CD4-positive, alpha-beta memory T cell (primary cell): ENCODE data around the gene KIAA0586. TPM values are rescaled to one million over a fixed set of nuclear protein-coding genes. Genes with fewer than 3 reads are reported as not detected.

ENCODE experiments used
- CTCF ChIA-PET: fragments of 350-600 bp; sonication (Branson Sonifier 250); formaldehyde crosslinking; loops from one replicate; lab custom pipeline; 2021; ENCODE audit warnings: inconsistent platforms; ENCODE audit not compliant: partially characterized antibody; lab: Charles Lee
- POLR2A ChIA-PET: fragments of 350-600 bp; sonication (Branson Sonifier 250); formaldehyde crosslinking; loops from one replicate; lab custom pipeline; 2021; ENCODE audit not compliant: partially characterized antibody; lab: Charles Lee
- DNase-seq, 5 donors: peaks; one replicate each; pipeline versions ENCODE4 v3.0.0 to v3.0.0-alpha.2; 2020 to 2022; ENCODE audit warnings: mixed read lengths in 1 of 5
- H3K27ac ChIP-seq: one replicate; pipeline ENCODE4 v1.7.0; 2013; ENCODE audit warnings: low read depth, low read length
- H3K27me3 ChIP-seq: 2 replicates; pipeline ENCODE4 v1.7.0; 2013; ENCODE audit warnings: mild to moderate bottlenecking, low read length, moderate library complexity; ENCODE audit not compliant: insufficient read depth
- H3K36me3 ChIP-seq: 2 replicates; pipeline ENCODE4 v1.7.0; 2013; ENCODE audit warnings: mild to moderate bottlenecking, low read length, moderate library complexity; ENCODE audit not compliant: insufficient read depth
- H3K4me1 ChIP-seq: 2 replicates; pipeline ENCODE4 v1.7.0; 2013; ENCODE audit warnings: mild to moderate bottlenecking, low read length, moderate library complexity; ENCODE audit not compliant: insufficient read depth
- H3K4me3 ChIP-seq, 2 donors: one replicate each; pipeline ENCODE4 v1.7.0; 2013; ENCODE audit warnings: low read length in 2 of 2, mild to moderate bottlenecking in 1 of 2
- H3K9me3 ChIP-seq, 2 donors: one replicate each; pipeline ENCODE4 v1.7.0; 2013; ENCODE audit warnings: low read length in 2 of 2, control low read depth in 1 of 2; ENCODE audit not compliant: control insufficient read depth in 1 of 2
- H3K27ac Mint-ChIP-seq, 7 donors: one replicate each; pipeline ENCODE4 v1.8.0; 2020 to 2021; ENCODE audit warnings: mixed read lengths in 7 of 7, mild to moderate bottlenecking in 6 of 7, inconsistent platforms in 3 of 7, moderate library complexity in 3 of 7
- H3K27me3 Mint-ChIP-seq, 2 donors: one replicate each; pipeline ENCODE4 v1.8.0; 2020 to 2021; ENCODE audit warnings: mixed read lengths in 2 of 2
- H3K36me3 Mint-ChIP-seq, 2 donors: one replicate each; pipeline ENCODE4 v1.8.0; 2020 to 2021; ENCODE audit warnings: mixed read lengths in 2 of 2, inconsistent platforms in 1 of 2, mild to moderate bottlenecking in 1 of 2
- H3K4me1 Mint-ChIP-seq, 4 donors: one replicate each; pipeline ENCODE4 v1.8.0; 2020 to 2021; ENCODE audit warnings: mixed read lengths in 4 of 4, mild to moderate bottlenecking in 1 of 4
- H3K4me3 Mint-ChIP-seq, 8 donors: one replicate each; pipeline ENCODE4 v1.8.0; 2020 to 2021; ENCODE audit warnings: mixed read lengths in 8 of 8, mild to moderate bottlenecking in 7 of 8, moderate library complexity in 6 of 8, inconsistent platforms in 3 of 8
- H3K9me3 Mint-ChIP-seq, 8 donors: one replicate each; pipeline ENCODE4 v1.8.0; 2020 to 2021; ENCODE audit warnings: mixed read lengths in 8 of 8, mild to moderate bottlenecking in 5 of 8, inconsistent platforms in 3 of 8, moderate library complexity in 1 of 8
- intact Hi-C: fragments of 100-400 bp; cut with micrococcal nuclease; formaldehyde crosslinking; loops from one replicate; pipeline ENCODE4 v1.15.1; 2023
- polyA plus RNA-seq, 2 donors: library from polyadenylated mRNA; unstranded; fragments of 300-500 nt; fragmentation: Illumina TruSeq; gene quantifications; one replicate each; pipeline ENCODE4 v1.2.3, GENCODE V29; 2021
- total RNA-seq, 2 experiments: library from RNA; stranded (reverse); gene quantifications; one replicate each; pipeline ENCODE4 v1.2.3, GENCODE V29; 2021

The KIAA0586 gene
- total and polyA plus RNA-seq, 4 experiments from 2014 or later = 13.7 to 48.2 (median 34.0) TPM

GRCh38 chr14:58598804-58599525 is 171.4 kb downstream of the KIAA0586 start:
- CTCF ChIA-PET = no interaction called here
- no peak overlapping the region for H3K4me3 ChIP-seq

DNA sequence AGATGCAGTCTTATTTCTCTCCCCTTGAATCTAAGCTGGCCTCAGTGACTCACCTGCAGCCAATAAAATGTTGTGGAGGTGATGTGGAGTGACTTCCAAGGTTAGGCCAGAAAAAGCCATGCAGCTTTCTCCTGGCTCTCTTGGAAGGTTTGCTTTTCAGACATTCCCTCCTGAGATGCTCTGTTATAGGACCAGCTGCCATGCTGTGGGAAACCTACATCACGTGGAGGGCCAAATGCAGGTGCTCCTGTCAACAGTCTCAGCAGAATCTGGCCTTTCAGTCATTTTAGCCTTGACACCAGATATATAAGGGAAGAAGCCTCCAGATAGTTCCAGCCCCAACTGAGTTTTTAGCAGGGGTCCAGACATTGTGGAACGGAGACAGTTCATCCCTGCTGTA is 172.2 kb downstream of the KIAA0586 start:
- H3K9me3 ChIP-seq = no peaks in the 10 kb centered on the region
- DNase-seq = no peak
- Mint-ChIP-seq H3K4me3 (peak overlapping the region in 3 of 8 donors; percentile 1 to 48 (median 13)), H3K27me3 (no peaks in the 10 kb centered on the region), H3K36me3 (no peaks in the 10 kb centered on the region), H3K4me1 (peaks cover 16 to 38% (median 23%) of the 10 kb centered on the region in 4 donors), H3K27ac (no peak overlapping the region), H3K9me3 (no peaks in the 10 kb centered on the region)
- H3K27ac ChIP-seq = no peak overlapping the region
- no peaks in the 10 kb centered on the region for H3K36me3 ChIP-seq
- no peak overlapping the region for H3K4me3 ChIP-seq
- POLR2A ChIA-PET = interaction anchor here (1.4 kb wide), 1 partner anchor 39 kb away, joined by 3 read pairs; no protein-coding TSS in a partner anchor
- CTCF ChIA-PET = no interaction called here
- peaks cover 20% of the 10 kb centered on the region for H3K4me1 ChIP-seq
- H3K27me3 ChIP-seq = no peaks in the 10 kb centered on the region
- intact Hi-C loops = no loop called here

More at GRCh38 chr14:58598804-58599525, 171.4 kb downstream of the KIAA0586 start:
- peaks cover 20% of the 10 kb centered on the region for H3K4me1 ChIP-seq
- no peak overlapping the region for H3K27ac Mint-ChIP-seq
- no peaks in the 10 kb centered on the region for H3K9me3 ChIP-seq
- peak overlapping the region in 7 of 8 donors; percentile 0 to 72 (median 51) for H3K4me3 Mint-ChIP-seq
- no peaks in the 10 kb centered on the region for H3K27me3 ChIP-seq
- H3K27ac ChIP-seq = no peak overlapping the region
- no peaks in the 10 kb centered on the region for H3K27me3 Mint-ChIP-seq
- no peaks in the 10 kb centered on the region for H3K9me3 Mint-ChIP-seq
- no peaks in the 10 kb centered on the region for H3K36me3 ChIP-seq
- POLR2A ChIA-PET = interaction anchor here (0.8 to 1.4 kb wide), 2 partner anchors 39 to 400 kb away, joined by 3 read pairs; no protein-coding TSS in a partner anchor
- H3K4me1 Mint-ChIP-seq = peaks cover 16 to 38% (median 23%) of the 10 kb centered on the region in 4 donors
- H3K36me3 Mint-ChIP-seq = no peaks in the 10 kb centered on the region
- intact Hi-C loops = no loop called here
- DNase-seq = no peak

Other genes with a start within 250 kb of the KIAA0586 start
- 10 to 100 TPM; 53.7 to 54.9 TPM for gene ACTR10, start 227.6 kb upstream of the KIAA0586 start, total RNA-seq
- gene ACTR10, start 227.6 kb upstream of the KIAA0586 start, polyA plus RNA-seq = 10 to 100 TPM; 85.5 to 87.8 TPM
- gene PSMA3, start 182.9 kb upstream of the KIAA0586 start, total RNA-seq = 100 to 1,000 TPM; 133 to 138 TPM
- 100 to 1,000 TPM; 167 to 180 TPM for gene PSMA3, start 182.9 kb upstream of the KIAA0586 start, polyA plus RNA-seq
- 10 to 100 TPM; 80.0 to 84.1 TPM for gene ARID4A, start 129.2 kb upstream of the KIAA0586 start, total RNA-seq
- gene ARID4A, start 129.2 kb upstream of the KIAA0586 start, polyA plus RNA-seq = 10 to 100 TPM; 12.8 to 37.5 TPM
- not detected for gene TOMM20L, start 31.8 kb upstream of the KIAA0586 start, total RNA-seq
- gene TOMM20L, start 31.8 kb upstream of the KIAA0586 start, polyA plus RNA-seq = not detected
- 10 to 100 TPM; 28.0 to 28.3 TPM for gene TIMM9, start 188 bp upstream of the KIAA0586 start, total RNA-seq
- 10 to 100 TPM; 41.5 to 51.9 TPM for gene TIMM9, start 188 bp upstream of the KIAA0586 start, polyA plus RNA-seq
- 1 to 10 TPM; 1.4 to 1.8 TPM for gene DACT1, start 210.2 kb downstream of the KIAA0586 start, total RNA-seq
- gene DACT1, start 210.2 kb downstream of the KIAA0586 start, polyA plus RNA-seq = 1 to 10 TPM; 1.1 to 8.0 TPM